PC-9 (cell line): Measurements from ENCODE around the gene TNFAIP1. TPM values are rescaled to one million over a fixed set of nuclear protein-coding genes. Genes with fewer than 3 reads are reported as not detected.

Source experiments
- BruUV-seq: library from RNA; stranded (reverse); fragments of 400-500 nt; replicated peaks from 2 replicates; lab custom pipeline; 2021; lab: Mats Ljungman, UMichigan
- CTCF ChIA-PET: fragments of 300-600 bp; sonication (Branson Sonifier 250); formaldehyde crosslinking; loops from one replicate; lab custom pipeline; 2022; ENCODE audit warnings: antibody characterized with exemption; lab: Charles Lee
- POLR2A ChIA-PET: fragments of 300-600 bp; sonication (Branson Sonifier 250); formaldehyde crosslinking; loops from one replicate; lab custom pipeline; 2022; ENCODE audit warnings: antibody characterized with exemption; ENCODE audit not compliant: unreplicated experiment; lab: Charles Lee
- DNase-seq, 2 experiments: peaks; one replicate each; pipeline versions ENCODE4 v3.0.0 to v3.0.0-alpha.2; 2015 to 2022; ENCODE audit warnings: mixed read lengths in 1 of 2
- H2AFZ ChIP-seq: fragments of 200-600 bp; sonication (generic); 2 replicates; pipeline ENCODE4 v1.8.1; 2017; ENCODE audit warnings: antibody characterized with exemption
- H3F3A ChIP-seq: fragments of 200-600 bp; sonication (generic); 2 replicates; pipeline ENCODE4 v1.8.1; 2017; ENCODE audit warnings: antibody characterized with exemption, mild to moderate bottlenecking, low read depth; ENCODE audit not compliant: insufficient read depth
- H3K27ac ChIP-seq: fragments of 200-600 bp; sonication (generic); 2 replicates; pipeline ENCODE4 v1.6.1; 2016; ENCODE audit warnings: mixed run types
- H3K27me3 ChIP-seq: fragments of 200-600 bp; sonication (generic); 2 replicates; pipeline ENCODE4 v1.6.1; 2016; ENCODE audit warnings: low read depth, mixed run types; ENCODE audit not compliant: insufficient read depth
- H3K36me3 ChIP-seq: fragments of 200-600 bp; sonication (generic); 2 replicates; pipeline ENCODE4 v1.6.1; 2016; ENCODE audit warnings: low read depth, mixed run types
- H3K4me1 ChIP-seq: fragments of 200-600 bp; sonication (generic); replicated peaks from 2 replicates; pipeline ENCODE4 v1.6.1; 2016; ENCODE audit warnings: mixed run types; ENCODE audit not compliant: insufficient read depth
- H3K4me2 ChIP-seq: fragments of 200-600 bp; sonication (generic); 2 replicates; pipeline ENCODE4 v1.6.1; 2017; ENCODE audit warnings: mixed run types
- H3K4me3 ChIP-seq: fragments of 200-600 bp; sonication (generic); 2 replicates; pipeline ENCODE4 v1.6.1; 2016; ENCODE audit warnings: mixed run types
- H3K79me2 ChIP-seq: fragments of 200-600 bp; sonication (generic); 2 replicates; pipeline ENCODE4 v1.6.1; 2017; ENCODE audit warnings: low read depth, mixed run types
- H3K9me2 ChIP-seq: fragments of 200-600 bp; sonication (generic); 2 replicates; pipeline ENCODE4 v1.8.1; 2017; ENCODE audit warnings: mild to moderate bottlenecking; ENCODE audit not compliant: insufficient read depth
- H3K9me3 ChIP-seq: fragments of 200-600 bp; sonication (generic); 2 replicates; pipeline ENCODE4 v1.8.1; 2016; ENCODE audit warnings: low read depth; ENCODE audit not compliant: insufficient read depth
- H4K20me1 ChIP-seq: fragments of 200-600 bp; sonication (generic); 2 replicates; pipeline ENCODE4 v1.8.1; 2017; ENCODE audit not compliant: insufficient read depth
- CTCF ChIP-seq: fragments of 200-600 bp; sonication (generic); conservative IDR thresholded peaks from 2 replicates; pipeline ENCODE4 v1.6.1; 2017; ENCODE audit warnings: mixed run types, antibody characterized with exemption, mild to moderate bottlenecking, moderate library complexity
- EZH2 ChIP-seq: fragments of 200-600 bp; sonication (generic); IDR thresholded peaks from 2 replicates; pipeline ENCODE4 v1.8.0; 2017; ENCODE audit warnings: antibody characterized with exemption, low read depth
- intact Hi-C: fragments of 100-400 bp; cut with micrococcal nuclease; formaldehyde crosslinking; loops from one replicate; pipeline ENCODE4 v1.10.0; 2022; ENCODE audit not compliant: unreplicated experiment
- total RNA-seq: library from RNA; stranded (reverse); gene quantifications from 2 replicates; pipeline ENCODE4 v1.2.3, GENCODE V29; 2021

The TNFAIP1 gene
- total RNA-seq, 1 experiment from 2014 or later: 46.8 TPM

- peaks cover 27% of the 10 kb centered on the region; the same call in 1 of the 2 replicates for H3F3A ChIP-seq
- ChIA-PET CTCF (interaction anchor here (0.9 kb wide), 1 partner anchor 30 kb away, joined by 3 read pairs; no protein-coding TSS in a partner anchor), POLR2A (no interaction called here)
- H3K9me3 ChIP-seq: no peaks in the 10 kb centered on the region
- no TSS peak for BruUV-seq
- no peak overlapping the region for H2AFZ ChIP-seq
- no peak overlapping the region for H3K27ac ChIP-seq
- TF ChIP-seq CTCF (no peak), EZH2 (no peak)
- no peak overlapping the region for H3K4me3 ChIP-seq
- H3K4me2 ChIP-seq: no peak overlapping the region; the same call in 1 of the 2 replicates
- intact Hi-C loops: no loop called here
- H3K4me1 ChIP-seq: peaks cover 23% of the 10 kb centered on the region
- no peak for DNase-seq
- H3K79me2 ChIP-seq: peaks cover 11% of the 10 kb centered on the region; the same call in 1 of the 2 replicates
- H3K27me3 ChIP-seq: no peaks in the 10 kb centered on the region
- H3K36me3 ChIP-seq: peaks cover 16% of the 10 kb centered on the region; the same call in 1 of the 2 replicates
- no peaks in the 10 kb centered on the region for H3K9me2 ChIP-seq
- H4K20me1 ChIP-seq: no peaks in the 10 kb centered on the region; the same call in 1 of the 2 replicates
These were observed 50.8 kb downstream of the TNFAIP1 start for GRCh38 chr17:28386391-28386790.

GRCh38 chr17:28388106-28388505 lies 52.5 kb downstream of the TNFAIP1 start:
- no peak overlapping the region for H3K4me3 ChIP-seq
- H3K27ac ChIP-seq: no peak overlapping the region
- peaks cover 23% of the 10 kb centered on the region for H3K4me1 ChIP-seq
- peaks cover 16% of the 10 kb centered on the region; the same call in 1 of the 2 replicates for H3K36me3 ChIP-seq
- H3K27me3 ChIP-seq: no peaks in the 10 kb centered on the region
- TF ChIP-seq EZH2 (no peak), CTCF (no peak)
- H3K79me2 ChIP-seq: peaks cover 11% of the 10 kb centered on the region; the same call in 1 of the 2 replicates
- H3K9me3 ChIP-seq: no peaks in the 10 kb centered on the region
- ChIA-PET POLR2A (no interaction called here), CTCF (no interaction called here)
- no peak overlapping the region for H3K4me2 ChIP-seq
- no peaks in the 10 kb centered on the region for H3K9me2 ChIP-seq
- intact Hi-C loops: no loop called here
- peaks cover 27% of the 10 kb centered on the region; the same call in 1 of the 2 replicates for H3F3A ChIP-seq
- no peaks in the 10 kb centered on the region; the same call in 1 of the 2 replicates for H4K20me1 ChIP-seq
- H2AFZ ChIP-seq: no peak overlapping the region
- DNase-seq: no peak
- BruUV-seq: no TSS peak

GRCh38 chr17:28390141-28390540 lies 54.6 kb downstream of the TNFAIP1 start:
- peaks cover 14% of the 10 kb centered on the region; the same call in 1 of the 2 replicates for H3F3A ChIP-seq
- no peak for TF ChIP-seq EZH2
- no peak for TF ChIP-seq CTCF
- H3K4me1 ChIP-seq: peaks cover 13% of the 10 kb centered on the region
- BruUV-seq: no TSS peak
- no peaks in the 10 kb centered on the region for H3K9me3 ChIP-seq
- H3K27me3 ChIP-seq: no peaks in the 10 kb centered on the region
- peaks cover 16% of the 10 kb centered on the region; the same call in 1 of the 2 replicates for H3K36me3 ChIP-seq
- H3K27ac ChIP-seq: no peak overlapping the region
- H3K9me2 ChIP-seq: no peaks in the 10 kb centered on the region
- no peak for DNase-seq
- ChIA-PET POLR2A (interaction anchor here (0.6 kb wide), 1 partner anchor 34 kb away, joined by 4 read pairs; no protein-coding TSS in a partner anchor), CTCF (no interaction called here)
- H4K20me1 ChIP-seq: no peaks in the 10 kb centered on the region; the same call in 1 of the 2 replicates
- peaks cover 11% of the 10 kb centered on the region; the same call in 1 of the 2 replicates for H3K79me2 ChIP-seq
- intact Hi-C loops: no loop called here
- no peak overlapping the region for H3K4me2 ChIP-seq
- no peak overlapping the region for H2AFZ ChIP-seq
- H3K4me3 ChIP-seq: no peak overlapping the region
